HepG2 (cell line): ENCODE measurements around the gene SLC29A1. TPM values are rescaled to one million over a fixed set of nuclear protein-coding genes. Genes with fewer than 3 reads are reported as not detected.
A peak's percentile ranks its signal among the peaks of the same experiment; 100 is the strongest.

Source experiments
- ATAC-seq: fragments of 200-7000 bp; cut with Tn5 transposase; 3 replicates; pipeline ENCODE4 v1.9.1; 2020; ENCODE audit warnings: mild to moderate bottlenecking, moderate library complexity
- BruUV-seq: library from RNA; stranded (reverse); fragments of 400-500 nt; replicated peaks from 2 replicates; lab custom pipeline; 2021; lab: Mats Ljungman, UMichigan
- CTCF ChIA-PET: fragments of 300-600 bp; formaldehyde crosslinking; extraction: SDS; loops from one replicate; lab custom pipeline; 2021; ENCODE audit warnings: low total read pairs, inconsistent platforms, low intra/inter-chr PET ratio; lab: Yijun Ruan, JAX
- POLR2A ChIA-PET: fragments of 350-600 bp; sonication (Branson Sonifier 250); formaldehyde crosslinking; loops from one replicate; lab custom pipeline; 2020; ENCODE audit warnings: antibody characterized with exemption, inconsistent platforms; lab: Yijun Ruan, JAX
- DNase-seq: peaks from one replicate; pipeline ENCODE4 v3.0.0-alpha.2; 2015; ENCODE audit warnings: low spot score
- FAIRE-seq: peaks from 3 replicates; lab custom pipeline; 2011; peaks lifted over from hg19 to GRCh38; lab: Jason Lieb, UNC
- H2AFZ ChIP-seq: one replicate; pipeline ENCODE4 v1.6.1; 2011; ENCODE audit warnings: low read length, inconsistent platforms
- H3K27ac ChIP-seq: fragments of 300-600 bp; 3 replicates; pipeline ENCODE4 v1.8.0; 2011; ENCODE audit warnings: mixed run types, mild to moderate bottlenecking, mixed read lengths, low read length, inconsistent platforms; ENCODE audit not compliant: insufficient read depth; ENCODE audit errors: extremely low read length
- H3K27me3 ChIP-seq, 2 experiments: fragments of 200-600 bp in 1 of 2; 2 replicates in 1 of 2; 3 replicates in 1 of 2; pipeline versions ENCODE4 v1.6.0 to v1.8.0; 2011; ENCODE audit warnings: low read length in 2 of 2, mild to moderate bottlenecking in 2 of 2, moderate library complexity in 2 of 2, inconsistent platforms in 1 of 2; ENCODE audit not compliant: insufficient read depth in 2 of 2, control insufficient read depth in 1 of 2
- H3K36me3 ChIP-seq, 2 experiments: fragments of 200-600 bp in 1 of 2; replicated peaks in 1 of 2; 2 replicates in 1 of 2; 3 replicates in 1 of 2; pipeline versions ENCODE4 v1.5.1 to v1.8.0; 2011; ENCODE audit warnings: low read length in 2 of 2, inconsistent platforms in 1 of 2; ENCODE audit not compliant: insufficient read depth in 2 of 2, control insufficient read depth in 1 of 2
- H3K4me1 ChIP-seq: 2 replicates; pipeline ENCODE4 v1.5.1; 2012; ENCODE audit warnings: low read length, inconsistent platforms; ENCODE audit not compliant: insufficient read depth
- H3K4me2 ChIP-seq: 2 replicates; pipeline ENCODE4 v1.6.0; 2011; ENCODE audit warnings: low read depth, low read length, inconsistent platforms
- H3K4me3 ChIP-seq, 3 experiments: fragments of 200-600 bp in 1 of 3; sonication (generic), shearing (Covaris generic) in 1 of 3; replicated peaks in 1 of 3; 2 replicates each; pipeline ENCODE4 v1.5.1; 2011 to 2016; ENCODE audit warnings: low read length in 3 of 3, inconsistent platforms in 2 of 3, low read depth in 2 of 3, mild to moderate bottlenecking in 2 of 3, control low read depth in 1 of 3, mixed read lengths in 1 of 3; ENCODE audit not compliant: insufficient read depth in 1 of 3
- H3K79me2 ChIP-seq: one replicate; pipeline ENCODE4 v1.6.1; 2011; ENCODE audit warnings: low read length, inconsistent platforms; ENCODE audit not compliant: insufficient read depth
- H3K9ac ChIP-seq: 2 replicates; pipeline ENCODE4 v1.6.0; 2011; ENCODE audit warnings: mild to moderate bottlenecking, low read depth, low read length, inconsistent platforms; ENCODE audit not compliant: insufficient read depth
- H3K9me3 ChIP-seq: 2 replicates; pipeline ENCODE4 v1.5.1; 2012; ENCODE audit warnings: mild to moderate bottlenecking, low read length
- H4K20me1 ChIP-seq: 2 replicates; pipeline ENCODE4 v1.6.0; 2011; ENCODE audit warnings: inconsistent platforms, mild to moderate bottlenecking, low read length, moderate library complexity; ENCODE audit not compliant: insufficient read depth
- CBFB ChIP-seq: sonication (generic); formaldehyde crosslinking; IDR thresholded peaks from 2 replicates; pipeline ENCODE4 v1.4.0; 2020; ENCODE audit warnings: missing genetic modification reagents
- CCDC6 ChIP-seq: sonication (generic); formaldehyde crosslinking; IDR thresholded peaks from 2 replicates; pipeline ENCODE4 v1.8.1; 2022; ENCODE audit warnings: mild to moderate bottlenecking, missing genetic modification reagents, moderate library complexity
- GATA4 ChIP-seq: sonication (generic); IDR thresholded peaks from 2 replicates; pipeline ENCODE4 v1.6.1; 2016; ENCODE audit warnings: antibody characterized with exemption, low read depth, borderline replicate concordance
- GTF3A ChIP-seq: sonication (generic); formaldehyde crosslinking; conservative IDR thresholded peaks from 2 replicates; pipeline ENCODE4 v1.4.0; 2020; ENCODE audit warnings: mild to moderate bottlenecking, missing genetic modification reagents
- HDAC1 ChIP-seq: sonication (generic); formaldehyde crosslinking; IDR thresholded peaks from 2 replicates; pipeline ENCODE4 v1.5.1; 2020; ENCODE audit warnings: mild to moderate bottlenecking, missing genetic modification reagents
- MAFK ChIP-seq, 2 experiments: IDR thresholded peaks in 1 of 2; conservative IDR thresholded peaks in 1 of 2; 2 replicates each; pipeline ENCODE4 v1.6.1; 2011; ENCODE audit warnings: improper control_type of control experiment in 2 of 2, low read length in 2 of 2
- NFYB ChIP-seq: sonication (generic); formaldehyde crosslinking; IDR thresholded peaks from 2 replicates; pipeline ENCODE4 v1.4.0; 2020; ENCODE audit warnings: missing genetic modification reagents
- TEAD2 ChIP-seq: sonication (generic); formaldehyde crosslinking; IDR thresholded peaks from 2 replicates; pipeline ENCODE4 v1.9.0; 2021; ENCODE audit warnings: missing genetic modification reagents
- ZNF253 ChIP-seq: sonication (generic); formaldehyde crosslinking; IDR thresholded peaks from 2 replicates; pipeline ENCODE4 v1.8.0; 2022; ENCODE audit warnings: mild to moderate bottlenecking, missing genetic modification reagents, borderline replicate concordance
- ZNF367 ChIP-seq: sonication (generic); formaldehyde crosslinking; IDR thresholded peaks from 2 replicates; pipeline ENCODE4 v1.4.0; 2020; ENCODE audit warnings: missing genetic modification reagents, borderline replicate concordance
- ZNF616 ChIP-seq: sonication (generic); formaldehyde crosslinking; IDR thresholded peaks from 2 replicates; pipeline ENCODE4 v1.5.0; 2020; ENCODE audit warnings: low read depth, mild to moderate bottlenecking, missing genetic modification reagents
- ZNF678 ChIP-seq: sonication (generic); formaldehyde crosslinking; IDR thresholded peaks from 2 replicates; pipeline ENCODE4 v1.4.0; 2020; ENCODE audit warnings: mild to moderate bottlenecking, missing genetic modification reagents
- ZNF772 ChIP-seq: sonication (generic); formaldehyde crosslinking; IDR thresholded peaks from 2 replicates; pipeline ENCODE4 v1.5.0; 2020; ENCODE audit warnings: mild to moderate bottlenecking, missing genetic modification reagents
- ZSCAN22 ChIP-seq: sonication (generic); formaldehyde crosslinking; IDR thresholded peaks from 2 replicates; pipeline ENCODE4 v1.4.0; 2020; ENCODE audit warnings: mild to moderate bottlenecking, missing genetic modification reagents
- WGBS: methylation state at CpG from one replicate; pipeline ENCODE4 v1.1.6; 2017; ENCODE audit warnings: low lambda C conversion rate; 5-methylcytosine and 5-hydroxymethylcytosine counted together
- in situ Hi-C: cut with HindIII; loops from 2 replicates; pipeline ENCODE4 v1.10.0; 2017; ENCODE audit warnings: low pct_unique_long_range_greater_than_20kb; ENCODE audit not compliant: extremely low pct_ligation_motif_present
- intact Hi-C: fragments of 100-400 bp; cut with micrococcal nuclease; formaldehyde crosslinking; loops from one replicate; pipeline ENCODE4 v1.10.0; 2022; ENCODE audit not compliant: unreplicated experiment
- polyA plus RNA-seq, 8 experiments: library from polyadenylated mRNA; depleted of rRNA in 3 of 8; stranded (reverse) in 7 of 8; unstranded in 1 of 8; fragments of >200 nt; fragmentation: Illumina TruSeq in 4 of 8; extraction: Trizol in 4 of 8; gene quantifications; 2 replicates each; pipeline versions ENCODE4 v1.2.1 to v1.2.3, GENCODE V29; 2011 to 2016; ENCODE audit warnings: low read depth in 4 of 8, missing spikeins in 1 of 8, mixed read lengths in 1 of 8; ENCODE audit not compliant: insufficient read depth in 1 of 8
- total RNA-seq, 5 experiments: library from RNA; depleted of rRNA; stranded (reverse); fragments of >200 nt; fragmentation: Illumina TruSeq; extraction: Trizol; gene quantifications; 2 replicates each; pipeline ENCODE4 v1.2.3, GENCODE V29; 2016; ENCODE audit warnings: low read depth in 1 of 5
- TF ChIP-seq, protein P1 (sequence below), 2 experiments: IDR thresholded peaks; 2 replicates each; pipeline ENCODE4 v1.6.1; 2011 to 2012; ENCODE audit warnings: low read length in 2 of 2, borderline replicate concordance in 1 of 2, low read depth in 1 of 2, mild to moderate bottlenecking in 1 of 2, moderate library complexity in 1 of 2
- TF ChIP-seq, protein P2 (sequence below): sonication (generic); formaldehyde crosslinking; IDR thresholded peaks from 2 replicates; pipeline ENCODE4 v1.8.1; 2023; ENCODE audit warnings: mild to moderate bottlenecking, inconsistent platforms, moderate library complexity, missing genetic modification reagents, borderline replicate concordance
- TF ChIP-seq, protein P3 (sequence below): sonication (generic); formaldehyde crosslinking; IDR thresholded peaks from 2 replicates; pipeline ENCODE4 v1.8.0; 2022; ENCODE audit warnings: low read depth, missing genetic modification reagents

The SLC29A1 gene
- total and polyA plus RNA-seq, 2 of the 13 experiments (the other 11 are each of a cell fraction or from before 2014, with no cell fraction given): 43.2 to 106 TPM

DNA sequence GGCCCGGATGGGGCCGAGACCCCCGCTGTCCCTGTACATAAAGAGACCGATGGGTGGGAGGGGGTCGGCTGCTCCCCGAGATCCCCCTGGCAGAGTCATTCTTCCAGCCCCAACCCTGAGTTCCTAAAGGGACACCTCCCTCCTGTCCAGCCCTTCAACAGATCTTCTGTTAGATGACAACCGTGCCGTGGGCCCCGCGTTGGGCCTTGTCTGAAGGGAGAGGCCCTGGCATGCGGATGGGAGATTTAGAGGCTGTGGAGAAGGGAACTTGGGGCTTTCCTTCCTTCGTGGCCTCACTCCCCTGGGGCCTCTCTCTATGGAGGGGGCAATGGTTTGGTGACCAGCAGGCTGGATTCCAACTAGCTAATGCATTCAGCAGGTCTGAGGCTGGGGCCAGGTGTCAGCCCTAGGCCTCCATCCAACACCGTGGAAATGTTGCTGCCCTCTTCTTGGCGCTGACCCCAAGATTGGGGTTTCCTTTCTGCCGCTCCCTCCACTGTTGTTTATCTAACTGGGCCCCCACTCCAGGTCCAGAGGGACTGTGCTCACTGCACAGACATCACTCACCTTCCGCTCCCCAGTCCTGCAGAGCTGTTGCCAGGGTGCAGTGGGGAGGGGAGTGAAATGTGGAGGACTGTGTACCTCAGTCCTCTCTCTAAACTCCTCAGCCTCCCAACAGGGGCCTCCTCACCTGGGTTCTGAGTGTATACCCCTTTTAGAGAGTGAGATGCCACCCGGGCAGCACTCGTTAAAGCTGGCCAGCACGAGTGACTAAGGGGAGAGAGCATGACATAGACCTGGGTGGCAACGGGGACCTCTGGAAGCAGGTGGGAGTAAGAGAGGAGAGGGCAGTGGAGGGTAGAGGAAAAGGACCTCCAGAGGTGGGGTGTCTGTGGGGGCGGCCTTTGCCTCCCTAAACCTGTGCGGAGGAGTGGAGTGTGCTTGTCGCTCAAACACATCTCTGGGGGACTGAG, 53.6 kb downstream of the SLC29A1 start:
- H3K9me3 ChIP-seq: no peaks in the 10 kb centered on the region
- H3K36me3 ChIP-seq: no peaks in the 10 kb centered on the region
- no peak overlapping the region for H2AFZ ChIP-seq
- H3K4me3 ChIP-seq: peak overlapping the region in 1 of 3 experiments; percentile 62; a peak in 2 of 6 replicates
- 39% methylated on average over 19 of the region's 23 CpGs for WGBS
- H3K27me3 ChIP-seq: peaks cover 37 to 86% of the 10 kb centered on the region in 2 experiments
- H3K27ac ChIP-seq: no peak overlapping the region
- FAIRE-seq (no peak), ATAC-seq (peak; percentile 3; the same call in 1 of the 3 replicates), DNase-seq (no peak)
- intact Hi-C loops (no loop called here), in situ Hi-C loops (no loop called here)
- peaks cover 3% of the 10 kb centered on the region; the same call in 1 of the 2 replicates for H4K20me1 ChIP-seq
- BruUV-seq: no TSS peak
- H3K79me2 ChIP-seq: no peaks in the 10 kb centered on the region
- H3K9ac ChIP-seq: no peak overlapping the region
- H3K4me2 ChIP-seq: peak overlapping the region; percentile 69; the same call in 1 of the 2 replicates
- ChIA-PET CTCF (no interaction called here), POLR2A (interaction anchor here (1.1 kb wide), 1 partner anchor 22 kb away, joined by 5 read pairs; no protein-coding TSS in a partner anchor)
- peaks cover 28% of the 10 kb centered on the region for H3K4me1 ChIP-seq
- TF ChIP-seq ZNF678 (CRISPR knock-in tag): 0 out of 2 replicates have a peak, but pooled peaks have one; percentile 38
- TF ChIP-seq MAFK (conservative IDR thresholded peaks at IDR 0.05 in 1 of 2, IDR thresholded peaks at IDR 0.05 in 1 of 2; ENCODE audit: low read length in 2 of 2): no peak
- no peak for TF ChIP-seq GATA4
- TF ChIP-seq CCDC6 (CRISPR knock-in tag): no peak
- no peak for TF ChIP-seq ZNF367 (CRISPR knock-in tag)
- no peak for TF ChIP-seq ZNF253
- TF ChIP-seq, protein P1, sequence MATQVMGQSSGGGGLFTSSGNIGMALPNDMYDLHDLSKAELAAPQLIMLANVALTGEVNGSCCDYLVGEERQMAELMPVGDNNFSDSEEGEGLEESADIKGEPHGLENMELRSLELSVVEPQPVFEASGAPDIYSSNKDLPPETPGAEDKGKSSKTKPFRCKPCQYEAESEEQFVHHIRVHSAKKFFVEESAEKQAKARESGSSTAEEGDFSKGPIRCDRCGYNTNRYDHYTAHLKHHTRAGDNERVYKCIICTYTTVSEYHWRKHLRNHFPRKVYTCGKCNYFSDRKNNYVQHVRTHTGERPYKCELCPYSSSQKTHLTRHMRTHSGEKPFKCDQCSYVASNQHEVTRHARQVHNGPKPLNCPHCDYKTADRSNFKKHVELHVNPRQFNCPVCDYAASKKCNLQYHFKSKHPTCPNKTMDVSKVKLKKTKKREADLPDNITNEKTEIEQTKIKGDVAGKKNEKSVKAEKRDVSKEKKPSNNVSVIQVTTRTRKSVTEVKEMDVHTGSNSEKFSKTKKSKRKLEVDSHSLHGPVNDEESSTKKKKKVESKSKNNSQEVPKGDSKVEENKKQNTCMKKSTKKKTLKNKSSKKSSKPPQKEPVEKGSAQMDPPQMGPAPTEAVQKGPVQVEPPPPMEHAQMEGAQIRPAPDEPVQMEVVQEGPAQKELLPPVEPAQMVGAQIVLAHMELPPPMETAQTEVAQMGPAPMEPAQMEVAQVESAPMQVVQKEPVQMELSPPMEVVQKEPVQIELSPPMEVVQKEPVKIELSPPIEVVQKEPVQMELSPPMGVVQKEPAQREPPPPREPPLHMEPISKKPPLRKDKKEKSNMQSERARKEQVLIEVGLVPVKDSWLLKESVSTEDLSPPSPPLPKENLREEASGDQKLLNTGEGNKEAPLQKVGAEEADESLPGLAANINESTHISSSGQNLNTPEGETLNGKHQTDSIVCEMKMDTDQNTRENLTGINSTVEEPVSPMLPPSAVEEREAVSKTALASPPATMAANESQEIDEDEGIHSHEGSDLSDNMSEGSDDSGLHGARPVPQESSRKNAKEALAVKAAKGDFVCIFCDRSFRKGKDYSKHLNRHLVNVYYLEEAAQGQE (IDR thresholded peaks at IDR 0.05; ENCODE audit: borderline replicate concordance in 1 of 2, low read depth in 1 of 2, low read length in 2 of 2): no peak
- no peak for TF ChIP-seq HDAC1 (CRISPR knock-in tag)
- no peak for TF ChIP-seq CBFB (CRISPR knock-in tag)
- TF ChIP-seq, protein P2, sequence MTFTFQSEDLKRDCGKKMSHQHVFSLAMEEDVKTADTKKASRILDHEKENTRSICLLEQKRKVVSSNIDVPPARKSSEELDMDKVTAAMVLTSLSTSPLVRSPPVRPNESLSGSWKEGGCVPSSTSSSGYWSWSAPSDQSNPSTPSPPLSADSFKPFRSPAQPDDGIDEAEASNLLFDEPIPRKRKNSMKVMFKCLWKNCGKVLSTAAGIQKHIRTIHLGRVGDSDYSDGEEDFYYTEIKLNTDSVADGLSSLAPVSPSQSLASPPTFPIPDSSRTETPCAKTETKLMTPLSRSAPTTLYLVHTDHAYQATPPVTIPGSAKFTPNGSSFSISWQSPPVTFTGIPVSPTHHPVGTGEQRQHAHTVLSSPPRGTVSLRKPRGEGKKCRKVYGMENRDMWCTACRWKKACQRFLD: 0 out of 2 replicates have a peak, but pooled peaks have one; percentile 57
- TF ChIP-seq NFYB (CRISPR knock-in tag): no peak
- TF ChIP-seq ZNF772 (CRISPR knock-in tag): no peak
- TF ChIP-seq ZNF616 (CRISPR knock-in tag): no peak
- TF ChIP-seq TEAD2: no peak
- 0 out of 2 replicates have a peak, but pooled peaks have one; percentile 39 for TF ChIP-seq GTF3A (CRISPR knock-in tag)
- no peak for TF ChIP-seq ZSCAN22 (CRISPR knock-in tag)
- TF ChIP-seq, protein P3, sequence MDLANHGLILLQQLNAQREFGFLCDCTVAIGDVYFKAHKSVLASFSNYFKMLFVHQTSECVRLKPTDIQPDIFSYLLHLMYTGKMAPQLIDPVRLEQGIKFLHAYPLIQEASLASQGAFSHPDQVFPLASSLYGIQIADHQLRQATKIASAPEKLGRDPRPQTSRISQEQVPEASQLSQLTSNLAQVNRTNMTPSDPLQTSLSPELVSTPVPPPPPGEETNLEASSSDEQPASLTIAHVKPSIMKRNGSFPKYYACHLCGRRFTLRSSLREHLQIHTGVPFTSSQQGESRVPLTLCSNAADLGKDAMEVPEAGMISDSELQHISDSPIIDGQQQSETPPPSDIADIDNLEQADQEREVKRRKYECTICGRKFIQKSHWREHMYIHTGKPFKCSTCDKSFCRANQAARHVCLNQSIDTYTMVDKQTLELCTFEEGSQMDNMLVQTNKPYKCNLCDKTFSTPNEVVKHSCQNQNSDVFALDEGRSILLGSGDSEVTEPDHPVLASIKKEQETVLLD (CRISPR knock-in tag): 0 out of 2 replicates have a peak, but pooled peaks have one; percentile 8
